ENCODE data around the gene TPX2. TPM values are rescaled to one million over a fixed set of nuclear protein-coding genes. Genes with fewer than 3 reads are reported as not detected.

The TPX2 gene
- total and polyA plus RNA-seq, 2 of the 8 experiments (the other 6 are each of a cell fraction or from before 2014, with no cell fraction given): 43.6 to 125 TPM

DNA sequence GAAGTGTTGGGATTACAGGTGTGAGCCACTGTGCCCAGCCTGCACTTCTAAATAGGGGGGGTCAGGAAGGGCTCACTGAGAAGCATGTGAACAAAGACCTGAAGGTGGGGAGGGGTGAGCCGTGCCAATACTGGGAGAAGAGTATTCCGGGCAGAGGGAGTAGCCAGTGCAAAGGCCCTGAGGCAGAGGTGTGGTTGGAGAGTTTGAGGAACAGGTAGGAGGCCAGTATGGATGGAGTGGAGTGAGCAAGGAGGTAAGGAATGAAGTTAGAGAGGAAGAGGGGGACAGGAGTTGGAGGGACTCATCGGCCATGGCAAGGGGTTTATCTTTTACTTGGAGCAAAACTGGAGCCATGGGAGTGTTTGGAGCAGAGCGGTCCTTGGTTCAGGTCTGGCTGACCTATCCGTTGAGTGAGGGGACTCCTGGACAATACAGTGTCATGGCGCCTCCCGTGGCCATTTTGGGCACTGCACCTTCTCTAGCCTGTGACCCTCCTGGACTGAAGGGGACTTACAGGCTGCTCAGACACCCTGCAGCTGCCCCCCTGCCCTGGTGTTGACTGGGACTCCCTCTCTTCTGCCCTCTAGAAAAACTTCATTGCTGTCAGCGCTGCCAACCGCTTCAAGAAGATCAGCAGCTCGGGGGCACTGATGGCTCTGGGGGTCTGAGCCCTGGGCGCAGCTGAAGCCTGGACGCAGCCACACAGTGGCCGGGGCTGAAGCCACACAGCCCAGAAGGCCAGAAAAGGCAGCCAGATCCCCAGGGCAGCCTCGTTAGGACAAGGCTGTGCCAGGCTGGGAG is 94.2 kb downstream of the TPX2 start (continued):
- TF ChIP-seq, protein P1, sequence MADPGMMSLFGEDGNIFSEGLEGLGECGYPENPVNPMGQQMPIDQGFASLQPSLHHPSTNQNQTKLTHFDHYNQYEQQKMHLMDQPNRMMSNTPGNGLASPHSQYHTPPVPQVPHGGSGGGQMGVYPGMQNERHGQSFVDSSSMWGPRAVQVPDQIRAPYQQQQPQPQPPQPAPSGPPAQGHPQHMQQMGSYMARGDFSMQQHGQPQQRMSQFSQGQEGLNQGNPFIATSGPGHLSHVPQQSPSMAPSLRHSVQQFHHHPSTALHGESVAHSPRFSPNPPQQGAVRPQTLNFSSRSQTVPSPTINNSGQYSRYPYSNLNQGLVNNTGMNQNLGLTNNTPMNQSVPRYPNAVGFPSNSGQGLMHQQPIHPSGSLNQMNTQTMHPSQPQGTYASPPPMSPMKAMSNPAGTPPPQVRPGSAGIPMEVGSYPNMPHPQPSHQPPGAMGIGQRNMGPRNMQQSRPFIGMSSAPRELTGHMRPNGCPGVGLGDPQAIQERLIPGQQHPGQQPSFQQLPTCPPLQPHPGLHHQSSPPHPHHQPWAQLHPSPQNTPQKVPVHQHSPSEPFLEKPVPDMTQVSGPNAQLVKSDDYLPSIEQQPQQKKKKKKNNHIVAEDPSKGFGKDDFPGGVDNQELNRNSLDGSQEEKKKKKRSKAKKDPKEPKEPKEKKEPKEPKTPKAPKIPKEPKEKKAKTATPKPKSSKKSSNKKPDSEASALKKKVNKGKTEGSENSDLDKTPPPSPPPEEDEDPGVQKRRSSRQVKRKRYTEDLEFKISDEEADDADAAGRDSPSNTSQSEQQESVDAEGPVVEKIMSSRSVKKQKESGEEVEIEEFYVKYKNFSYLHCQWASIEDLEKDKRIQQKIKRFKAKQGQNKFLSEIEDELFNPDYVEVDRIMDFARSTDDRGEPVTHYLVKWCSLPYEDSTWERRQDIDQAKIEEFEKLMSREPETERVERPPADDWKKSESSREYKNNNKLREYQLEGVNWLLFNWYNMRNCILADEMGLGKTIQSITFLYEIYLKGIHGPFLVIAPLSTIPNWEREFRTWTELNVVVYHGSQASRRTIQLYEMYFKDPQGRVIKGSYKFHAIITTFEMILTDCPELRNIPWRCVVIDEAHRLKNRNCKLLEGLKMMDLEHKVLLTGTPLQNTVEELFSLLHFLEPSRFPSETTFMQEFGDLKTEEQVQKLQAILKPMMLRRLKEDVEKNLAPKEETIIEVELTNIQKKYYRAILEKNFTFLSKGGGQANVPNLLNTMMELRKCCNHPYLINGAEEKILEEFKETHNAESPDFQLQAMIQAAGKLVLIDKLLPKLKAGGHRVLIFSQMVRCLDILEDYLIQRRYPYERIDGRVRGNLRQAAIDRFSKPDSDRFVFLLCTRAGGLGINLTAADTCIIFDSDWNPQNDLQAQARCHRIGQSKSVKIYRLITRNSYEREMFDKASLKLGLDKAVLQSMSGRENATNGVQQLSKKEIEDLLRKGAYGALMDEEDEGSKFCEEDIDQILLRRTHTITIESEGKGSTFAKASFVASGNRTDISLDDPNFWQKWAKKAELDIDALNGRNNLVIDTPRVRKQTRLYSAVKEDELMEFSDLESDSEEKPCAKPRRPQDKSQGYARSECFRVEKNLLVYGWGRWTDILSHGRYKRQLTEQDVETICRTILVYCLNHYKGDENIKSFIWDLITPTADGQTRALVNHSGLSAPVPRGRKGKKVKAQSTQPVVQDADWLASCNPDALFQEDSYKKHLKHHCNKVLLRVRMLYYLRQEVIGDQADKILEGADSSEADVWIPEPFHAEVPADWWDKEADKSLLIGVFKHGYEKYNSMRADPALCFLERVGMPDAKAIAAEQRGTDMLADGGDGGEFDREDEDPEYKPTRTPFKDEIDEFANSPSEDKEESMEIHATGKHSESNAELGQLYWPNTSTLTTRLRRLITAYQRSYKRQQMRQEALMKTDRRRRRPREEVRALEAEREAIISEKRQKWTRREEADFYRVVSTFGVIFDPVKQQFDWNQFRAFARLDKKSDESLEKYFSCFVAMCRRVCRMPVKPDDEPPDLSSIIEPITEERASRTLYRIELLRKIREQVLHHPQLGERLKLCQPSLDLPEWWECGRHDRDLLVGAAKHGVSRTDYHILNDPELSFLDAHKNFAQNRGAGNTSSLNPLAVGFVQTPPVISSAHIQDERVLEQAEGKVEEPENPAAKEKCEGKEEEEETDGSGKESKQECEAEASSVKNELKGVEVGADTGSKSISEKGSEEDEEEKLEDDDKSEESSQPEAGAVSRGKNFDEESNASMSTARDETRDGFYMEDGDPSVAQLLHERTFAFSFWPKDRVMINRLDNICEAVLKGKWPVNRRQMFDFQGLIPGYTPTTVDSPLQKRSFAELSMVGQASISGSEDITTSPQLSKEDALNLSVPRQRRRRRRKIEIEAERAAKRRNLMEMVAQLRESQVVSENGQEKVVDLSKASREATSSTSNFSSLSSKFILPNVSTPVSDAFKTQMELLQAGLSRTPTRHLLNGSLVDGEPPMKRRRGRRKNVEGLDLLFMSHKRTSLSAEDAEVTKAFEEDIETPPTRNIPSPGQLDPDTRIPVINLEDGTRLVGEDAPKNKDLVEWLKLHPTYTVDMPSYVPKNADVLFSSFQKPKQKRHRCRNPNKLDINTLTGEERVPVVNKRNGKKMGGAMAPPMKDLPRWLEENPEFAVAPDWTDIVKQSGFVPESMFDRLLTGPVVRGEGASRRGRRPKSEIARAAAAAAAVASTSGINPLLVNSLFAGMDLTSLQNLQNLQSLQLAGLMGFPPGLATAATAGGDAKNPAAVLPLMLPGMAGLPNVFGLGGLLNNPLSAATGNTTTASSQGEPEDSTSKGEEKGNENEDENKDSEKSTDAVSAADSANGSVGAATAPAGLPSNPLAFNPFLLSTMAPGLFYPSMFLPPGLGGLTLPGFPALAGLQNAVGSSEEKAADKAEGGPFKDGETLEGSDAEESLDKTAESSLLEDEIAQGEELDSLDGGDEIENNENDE (IDR thresholded peaks at IDR 0.05; ENCODE audit: insufficient replicate concordance, low read length): no peak
- no peak for TF ChIP-seq SP1 (IDR thresholded peaks at IDR 0.05; ENCODE audit: low read depth, low read length)
- TF ChIP-seq POLR2AphosphoS5 (IDR thresholded peaks at IDR 0.05; ENCODE audit: low read depth, low read length): no peak
- TF ChIP-seq RBBP5 (IDR thresholded peaks at IDR 0.05; ENCODE audit: borderline replicate concordance, low read depth, low read length): no peak
- TF ChIP-seq BACH1 (IDR thresholded peaks at IDR 0.05; ENCODE audit: low read length): no peak
- TF ChIP-seq TAF1 (IDR thresholded peaks at IDR 0.05; ENCODE audit: low read depth, low read length): no peak
- peak; percentile 98 for TF ChIP-seq KDM1A (IDR thresholded peaks at IDR 0.05; ENCODE audit: borderline replicate concordance, low read length)
- no peak for TF ChIP-seq MAFK (IDR thresholded peaks at IDR 0.05; ENCODE audit: low read depth, low read length)
- no peak for TF ChIP-seq SUZ12 (IDR thresholded peaks at IDR 0.05; ENCODE audit: low read length)
- no peak for TF ChIP-seq CHD2 (IDR thresholded peaks at IDR 0.05; ENCODE audit: low read length)
- no peak for TF ChIP-seq BCL11A (IDR thresholded peaks at IDR 0.05; ENCODE audit: low read depth in 2 of 2, low read length in 2 of 2)
- TF ChIP-seq ASH2L (IDR thresholded peaks at IDR 0.05; ENCODE audit: low read length): no peak
